RWPE2 (cell line): ENCODE measurements around the gene NACA2.
"Not testable (repeated sequence)": the region's sequence is repeated elsewhere in the genome, so short reads cannot be mapped to it uniquely, and the experiment has no call there.

ENCODE experiments used
- ATAC-seq: fragments of 200-7000 bp; cut with Tn5 transposase; 3 replicates; pipeline ENCODE4 v1.9.1; 2021; ENCODE audit warnings: low read depth
- DNase-seq: peaks from one replicate; pipeline ENCODE4 v3.0.0-alpha.2; 2020; ENCODE audit warnings: low spot score
- H3K27ac ChIP-seq: fragments of 450-650 bp; 2 replicates; pipeline ENCODE4 v1.5.1; 2017; ENCODE audit warnings: mild to moderate bottlenecking; ENCODE audit not compliant: poor library complexity, severe bottlenecking
- H3K27me3 ChIP-seq: fragments of 250-450 bp; sonication (Bioruptor Pico); 2 replicates; pipeline ENCODE4 v1.5.1; 2021; ENCODE audit warnings: mild to moderate bottlenecking, moderate library complexity; ENCODE audit not compliant: insufficient read depth, poor library complexity, severe bottlenecking
- H3K36me3 ChIP-seq: fragments of 250-450 bp; sonication (Bioruptor Pico); 2 replicates; pipeline ENCODE4 v1.5.1; 2020; ENCODE audit warnings: low read depth, mild to moderate bottlenecking, moderate library complexity
- H3K4me1 ChIP-seq: fragments of 250-450 bp; sonication (Bioruptor Pico); 2 replicates; pipeline ENCODE4 v1.5.1; 2021; ENCODE audit warnings: mild to moderate bottlenecking, moderate library complexity; ENCODE audit not compliant: insufficient read depth, poor library complexity, severe bottlenecking
- H3K4me3 ChIP-seq: fragments of 250-450 bp; sonication (Bioruptor Pico); 2 replicates; pipeline ENCODE4 v1.5.1; 2021; ENCODE audit warnings: mild to moderate bottlenecking, moderate library complexity; ENCODE audit not compliant: severe bottlenecking
- H3K9me3 ChIP-seq: fragments of 250-450 bp; sonication (Bioruptor Pico); 2 replicates; pipeline ENCODE4 v1.5.1; 2021; ENCODE audit warnings: mild to moderate bottlenecking, moderate library complexity; ENCODE audit not compliant: severe bottlenecking
- CTCF ChIP-seq: fragments of 450-650 bp; IDR thresholded peaks from one replicate; pipeline ENCODE4 v1.5.1; 2017; ENCODE audit warnings: mild to moderate bottlenecking, moderate library complexity; ENCODE audit not compliant: poor library complexity, severe bottlenecking

The NACA2 gene

GRCh38 chr17:61578645-61579044, 12.4 kb downstream of the NACA2 start:
- Histone ChIP-seq H3K4me3 (no peak overlapping the region), H3K27ac (no peak overlapping the region), H3K27me3 (no peaks in the 10 kb centered on the region), H3K36me3 (no peaks in the 10 kb centered on the region), H3K4me1 (peaks cover 9% of the 10 kb centered on the region), H3K9me3 (no peaks in the 10 kb centered on the region)
- no peak for TF ChIP-seq CTCF
- no peak for ATAC-seq
- no peak for DNase-seq

GRCh38 chr17:61575983-61576382, 15.0 kb downstream of the NACA2 start:
- TF ChIP-seq CTCF, result no peak
- no peak for ATAC-seq

GRCh38 chr17:61575352-61575975, 15.6 kb downstream of the NACA2 start:
- no peaks in the 10 kb centered on the region for H3K36me3 ChIP-seq
- H3K4me3 ChIP-seq, result no peak overlapping the region
- H3K9me3 ChIP-seq, result no peaks in the 10 kb centered on the region
- no peak overlapping the region for H3K27ac ChIP-seq
- no peaks in the 10 kb centered on the region for H3K4me1 ChIP-seq
- ATAC-seq (peak; percentile 38; the same call in 1 of the 3 replicates), DNase-seq (no peak)
- no peak for TF ChIP-seq CTCF
- no peaks in the 10 kb centered on the region for H3K27me3 ChIP-seq

More at GRCh38 chr17:61575983-61576382, 15.0 kb downstream of the NACA2 start:
- Histone ChIP-seq H3K27me3 (no peaks in the 10 kb centered on the region), H3K4me3 (no peak overlapping the region), H3K27ac (no peak overlapping the region), H3K36me3 (no peaks in the 10 kb centered on the region), H3K4me1 (no peaks in the 10 kb centered on the region), H3K9me3 (no peaks in the 10 kb centered on the region)
- DNase-seq, result no peak

- Histone ChIP-seq H3K4me3 (no peak overlapping the region), H3K27ac (no peak overlapping the region), H3K27me3 (no peaks in the 10 kb centered on the region), H3K36me3 (no peaks in the 10 kb centered on the region), H3K9me3 (peaks cover 2% of the 10 kb centered on the region), H3K4me1 (no peaks in the 10 kb centered on the region)
- ATAC-seq, result peak; percentile 96
- DNase-seq, result no peak
- peak; percentile 78 for TF ChIP-seq CTCF
Observed at GRCh38 chr17:61574542-61575351, 16.3 kb downstream of the NACA2 start.

- not testable (repeated sequence) for H3K4me1 ChIP-seq, ATAC-seq, H3K27me3 ChIP-seq, H3K36me3 ChIP-seq, H3K27ac ChIP-seq, H3K4me3 ChIP-seq, DNase-seq, H3K9me3 ChIP-seq
Observed at GRCh38 chr17:61572547-61572946, 18.5 kb downstream of the NACA2 start.
